C4-2B (cell line): Measurements from ENCODE around the gene ARHGEF28.

Experiments
- ZFX ChIP-seq: fragments of 450-650 bp; IDR thresholded peaks from 2 replicates; pipeline ENCODE4 v1.6.1; 2017
- TF ChIP-seq, protein P1 (sequence below): fragments of 450-650 bp; conservative IDR thresholded peaks from 2 replicates; pipeline ENCODE4 v1.5.1; 2017; ENCODE audit warnings: mild to moderate bottlenecking

GRCh38 chr5:73633060-73633459 is 7.1 kb downstream of the ARHGEF28 start:
- TF ChIP-seq, protein P1, sequence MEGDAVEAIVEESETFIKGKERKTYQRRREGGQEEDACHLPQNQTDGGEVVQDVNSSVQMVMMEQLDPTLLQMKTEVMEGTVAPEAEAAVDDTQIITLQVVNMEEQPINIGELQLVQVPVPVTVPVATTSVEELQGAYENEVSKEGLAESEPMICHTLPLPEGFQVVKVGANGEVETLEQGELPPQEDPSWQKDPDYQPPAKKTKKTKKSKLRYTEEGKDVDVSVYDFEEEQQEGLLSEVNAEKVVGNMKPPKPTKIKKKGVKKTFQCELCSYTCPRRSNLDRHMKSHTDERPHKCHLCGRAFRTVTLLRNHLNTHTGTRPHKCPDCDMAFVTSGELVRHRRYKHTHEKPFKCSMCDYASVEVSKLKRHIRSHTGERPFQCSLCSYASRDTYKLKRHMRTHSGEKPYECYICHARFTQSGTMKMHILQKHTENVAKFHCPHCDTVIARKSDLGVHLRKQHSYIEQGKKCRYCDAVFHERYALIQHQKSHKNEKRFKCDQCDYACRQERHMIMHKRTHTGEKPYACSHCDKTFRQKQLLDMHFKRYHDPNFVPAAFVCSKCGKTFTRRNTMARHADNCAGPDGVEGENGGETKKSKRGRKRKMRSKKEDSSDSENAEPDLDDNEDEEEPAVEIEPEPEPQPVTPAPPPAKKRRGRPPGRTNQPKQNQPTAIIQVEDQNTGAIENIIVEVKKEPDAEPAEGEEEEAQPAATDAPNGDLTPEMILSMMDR = no peak
- TF ChIP-seq ZFX = no peak
